ENCODE data around the gene MMS22L. TPM values are rescaled to one million over a fixed set of nuclear protein-coding genes. Genes with fewer than 3 reads are reported as not detected.
"Not testable (repeated sequence)": the region's sequence is repeated elsewhere in the genome, so short reads cannot be mapped to it uniquely, and the experiment has no call there.

Gene MMS22L
- total RNA-seq, 1 donor from 2014 or later, result 8.8 TPM

DNA sequence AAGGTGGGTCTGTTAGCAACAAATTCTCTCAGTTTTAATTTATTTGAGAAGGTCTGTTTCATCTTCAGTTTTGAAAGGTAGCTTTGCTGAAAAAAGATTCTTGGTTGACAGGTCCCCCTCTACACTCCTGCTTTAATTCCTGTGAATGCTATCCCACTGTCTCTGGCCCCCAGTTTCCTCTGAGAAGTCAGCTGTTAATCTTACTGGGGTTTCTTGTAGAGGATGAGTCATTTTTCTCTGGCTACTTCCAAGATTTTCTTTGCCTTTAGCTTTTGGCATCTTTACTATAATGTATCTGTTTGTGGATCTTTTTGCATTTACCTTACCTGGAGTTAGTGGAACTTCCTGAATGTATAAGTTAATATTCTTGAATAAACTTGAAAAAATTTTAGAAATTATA, 122.7 kb downstream of the MMS22L start:
- DNase-seq (ENCODE audit: low spot score), result no peak
- no peak for ATAC-seq
- intact Hi-C loops (cut with DNase I), result no loop called here

DNA sequence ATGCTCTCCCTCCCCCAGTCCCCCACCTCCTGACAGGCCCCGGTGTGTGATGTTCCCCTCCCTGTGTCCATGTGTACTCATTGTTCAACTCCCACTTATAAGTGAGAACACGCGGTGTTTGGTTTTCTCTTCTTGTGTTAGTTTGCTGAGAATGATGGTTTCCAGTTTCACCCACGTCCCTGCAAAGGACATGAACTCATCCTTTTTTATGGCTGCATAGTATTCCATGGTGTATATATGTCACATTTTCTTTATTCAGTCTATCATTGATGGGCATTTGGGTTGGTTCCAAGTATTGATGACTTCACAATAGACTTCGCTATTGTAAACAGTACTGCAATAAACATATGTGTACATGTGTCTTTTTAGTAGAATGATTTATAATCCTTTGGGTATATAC, 127.6 kb downstream of the MMS22L start:
- intact Hi-C loops (cut with DNase I); DNase-seq (ENCODE audit: low spot score); ATAC-seq: not testable (repeated sequence)

DNA sequence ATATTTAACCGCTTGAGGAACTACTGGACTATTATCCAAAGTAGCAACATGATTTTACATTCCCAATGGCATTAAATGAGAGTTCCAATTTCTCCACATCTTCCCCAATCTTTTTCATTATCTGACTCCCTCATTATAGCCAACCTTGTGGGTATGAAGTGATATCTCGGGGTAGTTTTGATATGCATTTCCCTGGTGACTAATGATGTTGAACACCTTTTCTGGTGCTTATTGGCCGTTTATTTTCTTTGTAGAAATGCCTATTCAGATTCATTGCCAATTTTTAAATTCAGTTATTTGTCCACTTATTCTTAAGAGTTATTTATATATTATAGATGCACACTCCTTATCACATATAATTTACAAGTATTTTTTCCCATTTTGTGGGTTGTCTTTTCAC, 129.0 kb downstream of the MMS22L start:
- ATAC-seq, result no peak
- intact Hi-C loops (cut with DNase I), result no loop called here
- DNase-seq (ENCODE audit: low spot score), result no peak

DNA sequence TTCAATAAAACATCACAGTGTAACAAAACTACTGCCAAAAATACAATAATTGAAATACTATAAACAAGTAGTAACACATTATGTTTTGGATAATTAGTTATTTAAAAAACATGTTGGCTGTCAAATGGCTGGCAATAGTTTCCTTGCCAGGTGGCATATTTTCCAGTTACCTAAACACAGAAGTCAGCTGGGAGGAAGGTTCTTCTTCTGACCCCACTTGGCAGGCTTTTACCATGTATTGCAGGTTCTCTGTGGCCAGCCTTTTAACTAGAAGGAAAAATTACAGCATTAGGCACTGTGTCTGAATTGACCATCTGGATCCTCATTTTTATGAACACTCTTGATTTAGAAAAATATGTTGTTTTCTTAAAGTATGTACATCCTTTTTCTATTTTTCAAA, 131.4 kb downstream of the MMS22L start:
- intact Hi-C loops (cut with DNase I), result no loop called here
- ATAC-seq, result no peak

DNA sequence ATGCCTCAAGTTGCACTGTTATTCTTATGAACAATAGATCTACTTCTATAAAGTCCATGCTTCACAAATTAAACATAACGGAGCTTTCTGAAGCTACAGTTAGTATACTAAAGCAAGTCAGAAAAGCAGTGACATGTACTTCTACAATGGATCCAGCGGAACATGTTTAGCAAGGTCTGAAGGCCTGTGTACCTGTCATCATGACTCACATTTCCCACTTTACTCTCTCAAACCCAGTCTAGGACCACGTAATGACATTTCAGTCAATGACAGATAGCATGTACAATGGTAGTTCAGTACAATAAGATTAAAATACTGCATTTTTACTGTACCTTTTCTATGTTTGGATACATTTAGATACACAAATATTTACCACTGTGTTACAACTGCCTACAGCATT, 132.1 kb downstream of the MMS22L start:
- intact Hi-C loops (cut with DNase I), result no loop called here
- no peak for DNase-seq (ENCODE audit: low spot score)
- no peak for ATAC-seq

More for the DNA sequence above, 131.4 kb downstream of the MMS22L start:
- DNase-seq (ENCODE audit: low spot score), result no peak

DNA sequence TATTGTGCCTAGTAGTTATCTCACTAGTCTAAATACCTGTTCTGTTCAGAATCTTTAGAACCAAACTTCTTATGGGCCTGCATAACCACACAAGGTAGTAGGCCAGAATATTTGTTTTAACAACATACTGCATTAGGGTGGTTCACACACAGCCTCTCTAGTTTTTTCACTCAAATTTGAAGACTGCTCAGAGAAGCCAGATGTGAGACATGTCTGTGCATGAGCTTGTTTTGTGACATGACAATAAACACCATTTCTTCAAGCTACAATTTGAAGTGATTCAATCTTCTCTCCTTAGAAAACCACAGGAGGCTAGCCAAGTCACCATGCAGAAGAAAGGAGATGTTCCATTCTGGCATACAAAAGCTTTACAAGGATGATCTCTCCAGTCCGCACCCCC, 135.6 kb downstream of the MMS22L start:
- intact Hi-C loops (cut with DNase I), result no loop called here
- ATAC-seq, result no peak
- no peak for DNase-seq (ENCODE audit: low spot score)

DNA sequence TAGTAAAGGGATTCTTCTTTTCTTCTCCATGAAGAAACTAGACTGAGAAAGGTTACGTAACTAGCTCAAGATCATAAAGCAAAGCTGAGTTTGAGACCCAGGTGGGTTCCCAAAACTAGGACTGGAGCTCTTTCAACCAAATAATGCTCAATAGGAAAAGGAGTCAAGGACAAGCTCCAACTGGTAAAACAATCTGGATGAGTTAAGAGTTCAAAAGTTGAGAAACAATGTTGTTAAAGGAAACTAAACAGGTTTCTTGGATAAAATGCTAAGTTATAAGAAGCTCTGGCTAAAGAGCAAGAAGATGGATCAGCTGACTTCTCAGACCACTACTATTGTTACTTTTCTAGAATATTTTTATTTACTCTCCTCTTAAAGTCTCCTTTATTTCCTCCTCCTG, 137.3 kb downstream of the MMS22L start:
- no peak for ATAC-seq
- no peak for DNase-seq (ENCODE audit: low spot score)
- intact Hi-C loops (cut with DNase I), result no loop called here

DNA sequence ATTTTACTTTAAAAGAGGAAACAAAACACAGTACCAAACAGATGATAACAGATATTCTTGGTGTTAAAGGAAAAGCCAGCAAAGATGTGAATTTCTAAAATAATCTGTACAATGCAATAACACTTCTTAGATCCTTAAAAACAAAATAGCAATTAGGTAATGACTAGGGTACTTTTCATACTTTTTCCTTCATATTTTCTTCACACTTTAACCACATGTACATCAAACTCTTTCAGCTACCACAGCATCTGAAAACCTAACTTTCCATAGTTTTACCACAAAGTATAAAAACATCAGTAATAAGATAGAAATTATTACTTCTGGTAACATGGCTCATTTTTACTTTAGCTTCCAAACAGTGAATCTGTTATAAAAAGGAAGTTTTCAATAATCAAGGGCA, 141.3 kb downstream of the MMS22L start:
- ATAC-seq (no peak), DNase-seq (ENCODE audit: low spot score) (no peak)
- intact Hi-C loops (cut with DNase I), result no loop called here

DNA sequence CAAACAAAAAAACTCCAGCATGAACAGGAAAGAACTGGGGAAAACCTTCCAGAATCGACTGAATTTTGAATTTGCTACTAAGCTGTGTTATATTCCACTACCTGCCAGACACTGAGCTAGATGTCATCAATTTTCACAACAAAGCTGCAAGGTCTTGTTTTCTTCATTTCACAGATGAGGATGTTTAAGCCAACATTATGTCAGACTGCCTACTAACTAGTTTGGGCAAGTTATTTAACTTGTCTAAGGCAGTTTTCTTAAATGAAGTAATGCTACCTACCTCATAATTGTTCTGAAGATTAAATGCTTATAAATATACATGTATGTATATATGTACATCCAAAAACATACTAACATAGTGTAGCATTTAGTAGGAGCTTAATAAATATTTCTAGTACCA, 144.4 kb downstream of the MMS22L start:
- ATAC-seq (no peak), DNase-seq (ENCODE audit: low spot score) (no peak)
- intact Hi-C loops (cut with DNase I), result no loop called here

DNA sequence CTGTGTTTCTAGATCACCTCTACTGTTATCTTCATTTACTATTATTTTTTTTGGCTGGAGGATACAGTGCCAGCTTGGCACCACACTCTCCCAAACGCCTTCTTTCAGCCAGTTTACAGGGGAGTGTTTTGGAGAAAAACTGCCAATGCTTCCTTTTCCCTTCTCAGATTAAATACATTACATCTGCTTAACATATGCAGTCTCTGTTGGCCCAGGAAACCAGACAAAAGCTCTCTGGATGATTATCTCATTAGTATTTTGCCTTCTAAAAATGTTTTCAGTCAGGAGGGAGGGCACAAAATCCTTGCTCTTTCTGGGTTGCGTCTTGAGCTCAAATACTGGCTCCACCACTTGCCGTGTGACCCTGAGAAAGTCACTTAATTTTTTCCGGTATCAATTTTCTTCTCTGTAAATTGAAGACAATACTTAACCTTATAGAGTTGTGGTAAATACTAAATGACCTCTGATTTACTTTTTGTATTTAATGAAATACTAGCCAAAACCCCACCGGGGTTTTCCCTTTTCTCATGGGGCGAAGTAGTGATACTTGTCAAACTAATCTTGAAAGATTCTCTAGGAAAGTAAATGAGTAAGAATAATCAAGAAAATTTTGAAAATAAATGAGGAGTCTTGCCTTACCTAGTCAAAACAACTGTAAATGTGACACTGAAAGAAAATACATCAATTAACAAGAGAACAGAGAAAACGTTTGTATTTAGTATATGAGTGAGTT, 146.2 kb downstream of the MMS22L start:
- no peak for DNase-seq (ENCODE audit: low spot score)
- no peak for ATAC-seq
- intact Hi-C loops (cut with DNase I), result no loop called here

DNA sequence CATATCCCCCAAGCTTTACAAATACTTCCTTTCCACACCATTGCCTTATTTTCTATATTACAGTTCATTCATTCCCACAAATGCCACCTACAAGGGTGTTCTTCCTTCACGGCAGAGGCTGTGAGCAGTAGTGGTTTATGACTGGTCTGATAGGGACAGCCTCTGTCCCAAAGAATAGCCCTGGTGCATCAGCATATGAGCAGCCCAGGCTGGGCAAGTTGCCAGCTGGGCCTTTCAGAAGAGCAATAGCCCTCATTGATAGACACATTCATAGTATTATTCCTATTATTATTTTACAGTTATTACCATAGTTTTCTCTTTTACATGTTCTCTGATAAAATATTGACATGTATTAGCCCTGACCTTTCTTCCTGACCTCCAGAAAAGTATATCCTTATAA, 149.9 kb downstream of the MMS22L start:
- intact Hi-C loops (cut with DNase I), result no loop called here

DNA sequence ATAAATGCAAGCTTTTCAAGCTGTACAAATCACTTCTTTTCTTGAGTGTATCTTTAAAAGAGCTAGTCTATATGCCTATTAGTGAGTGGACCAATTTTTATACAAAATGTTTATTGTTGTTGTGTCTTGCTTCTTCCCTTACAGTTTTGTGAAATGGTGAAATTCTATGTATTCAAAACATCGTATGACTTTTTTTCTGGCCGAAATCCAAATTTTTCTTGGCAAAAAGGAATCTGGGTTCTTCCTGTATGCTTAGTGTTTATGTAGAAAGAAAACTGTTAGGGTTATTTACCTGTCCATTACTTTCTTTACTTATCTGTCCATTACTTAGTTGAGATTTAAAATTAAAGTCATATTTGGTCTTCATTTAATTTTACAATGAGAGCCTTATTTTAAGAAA, 153.9 kb downstream of the MMS22L start:
- ATAC-seq (no peak), DNase-seq (ENCODE audit: low spot score) (no peak)
- intact Hi-C loops (cut with DNase I), result no loop called here

More for the DNA sequence above, 149.9 kb downstream of the MMS22L start:
- ATAC-seq (no peak), DNase-seq (ENCODE audit: low spot score) (no peak)

DNA sequence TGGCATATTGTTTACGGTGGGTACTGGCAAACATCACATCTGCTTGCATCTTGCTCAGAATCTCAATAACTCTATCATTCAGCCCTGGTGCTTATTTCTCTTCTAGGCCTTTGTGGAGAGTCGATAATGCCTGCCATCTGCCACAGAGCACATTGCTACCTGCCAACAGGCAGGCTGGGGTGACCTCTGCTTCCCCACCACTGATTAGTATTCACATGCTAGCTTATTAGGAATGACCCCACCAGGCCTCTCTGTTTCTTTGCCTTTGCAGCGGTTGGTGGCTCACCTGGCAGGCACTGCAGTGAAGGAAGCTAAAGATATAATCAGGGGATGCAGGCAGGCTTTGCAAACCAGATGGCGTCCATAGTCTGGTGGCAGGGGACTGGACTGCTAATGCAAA, 154.5 kb downstream of the MMS22L start:
- intact Hi-C loops (cut with DNase I), result no loop called here
- ATAC-seq, result no peak
- DNase-seq (ENCODE audit: low spot score), result no peak

DNA sequence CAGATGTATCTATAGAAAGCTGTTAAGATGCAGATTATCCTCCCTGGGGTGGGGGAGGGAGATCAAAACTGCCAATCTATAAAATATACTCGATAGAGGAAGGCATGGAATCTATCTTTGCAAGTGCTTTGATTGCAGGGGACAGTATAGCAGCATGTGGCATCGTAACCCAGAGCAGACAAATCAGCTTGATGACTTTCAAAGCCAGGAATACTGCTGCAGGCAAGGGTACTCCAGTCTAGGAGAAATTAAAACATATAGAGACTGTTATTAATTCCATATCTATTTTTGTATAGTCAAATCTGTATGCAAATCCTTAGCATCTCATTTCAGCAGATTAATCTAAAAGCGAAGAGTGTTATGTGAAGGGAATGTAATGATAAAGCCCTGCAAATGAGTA, 159.4 kb downstream of the MMS22L start:
- ATAC-seq, result no peak
- no peak for DNase-seq (ENCODE audit: low spot score)
- intact Hi-C loops (cut with DNase I), result no loop called here

DNA sequence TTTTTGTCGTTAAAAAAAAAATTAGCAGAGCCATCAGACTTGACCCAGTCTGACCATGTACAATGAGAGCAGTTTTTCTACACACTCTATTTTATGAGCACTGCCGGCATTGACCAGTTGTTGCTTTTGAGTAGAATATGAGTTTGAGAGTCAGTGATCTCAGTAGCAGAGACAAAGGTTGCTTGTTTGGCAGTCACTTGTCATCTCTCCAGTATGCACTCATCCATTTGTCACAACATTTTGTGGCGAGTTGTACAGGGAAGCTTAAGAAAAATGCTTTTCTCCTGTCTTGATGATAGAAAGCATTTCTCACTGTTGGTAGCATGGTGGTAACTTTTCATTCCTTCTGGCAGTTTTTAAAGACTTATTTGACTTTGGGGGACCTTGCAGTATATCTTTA, 159.9 kb downstream of the MMS22L start:
- no peak for DNase-seq (ENCODE audit: low spot score)
- intact Hi-C loops (cut with DNase I), result no loop called here
- no peak for ATAC-seq

DNA sequence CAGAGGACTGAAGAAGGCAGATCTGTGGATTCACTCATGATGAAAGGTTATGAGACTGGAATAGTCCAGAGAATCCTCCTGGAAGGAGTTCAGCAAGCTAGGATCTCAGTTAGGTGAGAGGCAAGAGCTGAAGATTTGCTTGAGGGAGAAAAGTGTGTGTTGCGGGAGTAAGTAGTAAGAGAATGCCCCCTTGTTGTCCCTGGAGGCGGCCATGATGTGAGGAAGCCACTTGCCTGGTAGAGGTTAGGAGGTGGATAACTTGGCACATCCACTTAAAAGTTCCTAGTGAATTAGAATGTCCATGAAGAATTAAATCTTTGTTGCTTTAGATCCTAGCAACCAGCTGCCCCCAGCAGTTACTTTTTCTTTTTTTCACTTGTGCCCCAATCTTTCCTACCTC, 162.5 kb downstream of the MMS22L start:
- DNase-seq (ENCODE audit: low spot score), result no peak
- intact Hi-C loops (cut with DNase I), result no loop called here
- no peak for ATAC-seq

DNA sequence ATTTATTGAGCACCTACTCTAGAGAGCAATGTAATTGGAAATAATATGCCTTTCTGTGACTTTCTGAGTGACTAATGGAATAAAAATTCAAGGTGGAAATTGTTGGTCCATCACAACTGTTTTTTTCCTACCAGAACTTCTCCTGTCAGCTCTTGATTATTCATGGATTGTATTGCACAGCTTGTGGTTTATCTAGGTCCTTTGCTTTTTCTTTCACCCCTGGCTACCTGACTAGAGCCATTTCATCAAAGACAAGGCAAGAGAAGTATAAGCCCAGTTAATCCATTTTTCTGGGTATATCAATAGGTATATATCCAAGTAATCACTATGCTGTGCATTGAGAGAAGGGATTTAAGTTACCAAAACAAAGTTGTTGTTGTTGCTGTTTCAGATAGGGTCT, 168.4 kb downstream of the MMS22L start:
- DNase-seq (ENCODE audit: low spot score) (no peak), ATAC-seq (no peak)
- intact Hi-C loops (cut with DNase I), result no loop called here

DNA sequence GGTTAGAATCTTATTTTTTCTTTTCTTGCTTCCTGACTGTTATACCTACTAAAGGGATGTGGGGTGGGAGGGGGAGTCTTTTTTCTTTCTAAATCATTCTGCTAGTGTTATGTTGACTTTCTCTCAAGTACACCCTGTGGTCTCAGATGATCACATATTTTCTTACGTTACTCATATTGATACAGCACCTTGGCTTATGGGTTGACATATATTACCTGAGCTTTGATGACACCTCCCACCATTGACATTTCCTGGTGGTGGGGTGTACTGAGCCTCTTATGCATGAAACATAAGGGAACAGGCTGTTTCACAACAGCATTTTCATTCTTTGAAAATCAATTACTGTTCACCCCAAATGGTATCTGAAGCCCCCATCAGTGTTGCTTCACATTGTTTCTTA, 169.8 kb downstream of the MMS22L start:
- ATAC-seq (no peak), DNase-seq (ENCODE audit: low spot score) (no peak)
- intact Hi-C loops (cut with DNase I), result no loop called here

DNA sequence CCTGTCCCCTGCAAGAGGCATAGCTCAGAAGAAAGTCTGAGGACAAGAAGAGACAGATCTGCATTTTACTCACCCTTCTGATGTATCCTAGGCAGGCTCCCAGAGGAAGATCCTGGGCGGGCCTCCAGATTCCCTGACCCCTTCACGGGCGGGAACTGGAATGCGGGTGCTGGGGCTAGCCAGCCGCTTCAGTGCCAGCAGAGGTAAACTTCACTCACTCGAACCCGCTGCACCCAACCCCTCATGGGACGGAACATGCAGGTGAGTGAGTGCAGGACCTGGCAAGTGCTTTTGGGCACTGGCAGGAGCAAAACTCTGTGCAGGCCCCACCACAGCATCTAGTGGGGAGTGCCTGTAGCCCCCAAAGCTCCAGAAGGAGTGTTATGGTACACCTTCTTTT, 171.8 kb downstream of the MMS22L start:
- DNase-seq (ENCODE audit: low spot score) (no peak), ATAC-seq (no peak)
- intact Hi-C loops (cut with DNase I), result no loop called here

DNA sequence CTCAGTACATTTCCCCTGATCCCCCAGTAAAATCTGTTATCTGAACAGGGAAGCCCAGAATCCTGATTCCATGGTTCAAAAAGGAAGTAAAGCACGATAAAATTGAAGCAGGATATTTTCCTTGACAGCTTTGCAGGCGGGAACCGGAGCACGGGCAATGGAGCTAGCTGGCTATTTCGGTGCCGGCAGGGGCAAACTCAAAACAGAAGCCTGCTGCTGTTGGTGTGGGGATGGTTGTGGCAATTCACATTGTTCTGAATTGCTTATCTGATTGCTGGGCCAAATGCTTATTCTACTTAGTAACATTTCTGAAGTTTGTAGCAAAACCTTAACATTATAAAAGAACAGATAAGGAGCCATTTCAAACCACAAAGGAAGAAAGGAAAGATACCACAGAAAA, 172.4 kb downstream of the MMS22L start:
- ATAC-seq (no peak), DNase-seq (ENCODE audit: low spot score) (no peak)
- intact Hi-C loops (cut with DNase I), result no loop called here

DNA sequence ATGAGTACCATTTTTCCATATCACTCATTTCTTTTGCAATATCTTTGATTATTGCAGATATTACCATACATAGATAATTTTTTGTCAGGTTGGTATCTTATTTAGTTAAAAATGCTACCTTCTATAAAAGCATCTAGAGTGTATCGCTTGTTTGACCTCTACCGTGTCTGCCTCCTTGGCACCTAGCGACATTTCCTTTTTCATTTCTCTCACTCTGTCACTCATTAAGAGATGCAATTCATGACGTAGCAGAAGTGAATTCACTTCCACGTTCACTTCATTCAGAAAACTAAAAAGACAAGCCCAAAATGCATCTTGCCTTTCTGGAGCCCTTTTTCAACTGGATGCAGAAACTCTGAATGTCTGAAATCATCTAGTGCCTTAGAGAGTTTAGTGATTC, 172.9 kb downstream of the MMS22L start:
- DNase-seq (ENCODE audit: low spot score) (no peak), ATAC-seq (no peak)
- intact Hi-C loops (cut with DNase I), result no loop called here

DNA sequence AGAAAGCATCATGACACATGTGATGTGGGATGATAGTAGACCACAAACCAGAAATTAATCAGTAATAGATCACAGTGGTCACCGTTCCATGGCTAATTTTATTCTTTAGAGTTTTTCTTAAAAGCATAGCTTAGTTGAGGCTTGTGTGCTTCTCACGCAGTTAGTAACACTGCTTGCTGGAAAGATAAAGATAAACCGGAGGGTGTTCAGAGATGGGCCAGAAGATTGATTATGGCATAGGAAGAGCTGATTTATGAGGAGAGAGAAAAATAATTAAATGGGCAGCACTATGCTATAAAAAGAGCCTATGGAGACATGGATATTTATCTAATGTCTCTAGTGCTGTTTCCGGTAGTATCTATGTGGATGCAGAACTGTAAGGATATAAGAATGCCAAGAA, 173.6 kb downstream of the MMS22L start:
- intact Hi-C loops (cut with DNase I), result no loop called here
- DNase-seq (ENCODE audit: low spot score) (no peak), ATAC-seq (no peak)

Measured in sciatic nerve (tissue), 2 donors.